GM23338 (cell line): Measurements from ENCODE around the gene GHRHR.

Experiments used
- CREB1 ChIP-seq: fragments of 250-450 bp; sonication (Bioruptor Pico); IDR thresholded peaks from 2 replicates; pipeline ENCODE4 v1.5.0; 2020; ENCODE audit warnings: low read depth, mild to moderate bottlenecking, moderate library complexity
- EZH2 ChIP-seq: fragments of 200-600 bp; sonication (generic); IDR thresholded peaks from one replicate; pipeline ENCODE4 v1.8.0; 2017; ENCODE audit warnings: antibody characterized with exemption, mild to moderate bottlenecking, low read depth; ENCODE audit not compliant: unreplicated experiment
- EZH2phosphoT487 ChIP-seq: fragments of 200-600 bp; sonication (generic); IDR thresholded peaks from one replicate; pipeline ENCODE4 v1.8.1; 2018; ENCODE audit warnings: antibody characterized with exemption; ENCODE audit not compliant: unreplicated experiment
- JUNB ChIP-seq: IDR thresholded peaks from one replicate; pipeline ENCODE4 v1.6.1; 2016; ENCODE audit warnings: antibody characterized with exemption; ENCODE audit not compliant: unreplicated experiment
- POLR2AphosphoS5 ChIP-seq: IDR thresholded peaks from 2 replicates; pipeline ENCODE4 v1.6.1; 2016; ENCODE audit warnings: antibody characterized with exemption, low read depth
- STAT1 ChIP-seq: IDR thresholded peaks from one replicate; pipeline ENCODE4 v1.6.1; 2016; ENCODE audit warnings: antibody characterized with exemption; ENCODE audit not compliant: unreplicated experiment
- ZNF114 ChIP-seq: fragments of 250-450 bp; sonication (Bioruptor Pico); IDR thresholded peaks from 2 replicates; pipeline ENCODE4 v1.5.0; 2020; ENCODE audit warnings: mild to moderate bottlenecking, moderate library complexity
- ZNF331 ChIP-seq: fragments of 250-450 bp; sonication (Bioruptor Pico); IDR thresholded peaks from 2 replicates; pipeline ENCODE4 v1.5.0; 2020; ENCODE audit warnings: low read depth, mild to moderate bottlenecking, moderate library complexity
- TF ChIP-seq, protein P1 (sequence below), 2 experiments: fragments of 200-600 bp in 1 of 2; sonication (generic) in 1 of 2; conservative IDR thresholded peaks; 2 replicates each; pipeline versions ENCODE4 v1.5.1 to v1.6.1; 2016 to 2017; ENCODE audit warnings: antibody characterized with exemption in 2 of 2, low read depth in 2 of 2, mild to moderate bottlenecking in 2 of 2, moderate library complexity in 1 of 2
- TF ChIP-seq, protein P2 (sequence below): IDR thresholded peaks from one replicate; pipeline ENCODE4 v1.6.1; 2018; ENCODE audit warnings: antibody characterized with exemption; ENCODE audit not compliant: unreplicated experiment
- TF ChIP-seq, protein P3 (sequence below): fragments of 250-450 bp; sonication (Bioruptor Pico); IDR thresholded peaks from 2 replicates; pipeline ENCODE4 v1.5.0; 2020; ENCODE audit warnings: mild to moderate bottlenecking, moderate library complexity
- TF ChIP-seq, protein P4 (sequence below): IDR thresholded peaks from 2 replicates; pipeline ENCODE4 v1.6.1; 2016; ENCODE audit warnings: antibody characterized with exemption

DNA sequence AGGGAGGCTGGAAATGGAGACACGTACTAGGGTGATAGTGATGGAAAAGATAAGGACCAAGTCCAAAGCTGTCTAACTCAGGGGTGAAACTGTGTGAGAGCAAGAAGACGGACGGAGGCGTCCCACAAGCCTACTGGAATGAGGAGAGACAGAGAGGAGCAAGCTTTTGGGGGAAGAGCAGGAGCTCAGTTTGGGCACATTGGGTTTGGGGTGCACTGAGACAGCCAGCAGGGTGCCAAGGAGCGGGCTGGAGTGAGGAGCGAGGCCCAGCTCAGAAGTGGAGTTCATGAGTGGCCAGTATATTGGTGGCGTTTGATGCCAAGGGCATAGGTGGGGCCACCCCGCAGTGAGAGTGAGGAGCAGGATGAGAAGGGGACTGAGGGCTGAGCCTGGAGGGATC is 22.6 kb downstream of the GHRHR start:
- TF ChIP-seq, protein P1, sequence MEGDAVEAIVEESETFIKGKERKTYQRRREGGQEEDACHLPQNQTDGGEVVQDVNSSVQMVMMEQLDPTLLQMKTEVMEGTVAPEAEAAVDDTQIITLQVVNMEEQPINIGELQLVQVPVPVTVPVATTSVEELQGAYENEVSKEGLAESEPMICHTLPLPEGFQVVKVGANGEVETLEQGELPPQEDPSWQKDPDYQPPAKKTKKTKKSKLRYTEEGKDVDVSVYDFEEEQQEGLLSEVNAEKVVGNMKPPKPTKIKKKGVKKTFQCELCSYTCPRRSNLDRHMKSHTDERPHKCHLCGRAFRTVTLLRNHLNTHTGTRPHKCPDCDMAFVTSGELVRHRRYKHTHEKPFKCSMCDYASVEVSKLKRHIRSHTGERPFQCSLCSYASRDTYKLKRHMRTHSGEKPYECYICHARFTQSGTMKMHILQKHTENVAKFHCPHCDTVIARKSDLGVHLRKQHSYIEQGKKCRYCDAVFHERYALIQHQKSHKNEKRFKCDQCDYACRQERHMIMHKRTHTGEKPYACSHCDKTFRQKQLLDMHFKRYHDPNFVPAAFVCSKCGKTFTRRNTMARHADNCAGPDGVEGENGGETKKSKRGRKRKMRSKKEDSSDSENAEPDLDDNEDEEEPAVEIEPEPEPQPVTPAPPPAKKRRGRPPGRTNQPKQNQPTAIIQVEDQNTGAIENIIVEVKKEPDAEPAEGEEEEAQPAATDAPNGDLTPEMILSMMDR (conservative IDR thresholded peaks at IDR 0.05; ENCODE audit: low read depth in 2 of 2): no peak
- TF ChIP-seq EZH2 (no peak), POLR2AphosphoS5 (no peak), EZH2phosphoT487 (no peak), ZNF331 (CRISPR knock-in tag) (no peak), CREB1 (no peak), JUNB (no peak), ZNF114 (no peak), STAT1 (no peak)
- TF ChIP-seq, protein P2, sequence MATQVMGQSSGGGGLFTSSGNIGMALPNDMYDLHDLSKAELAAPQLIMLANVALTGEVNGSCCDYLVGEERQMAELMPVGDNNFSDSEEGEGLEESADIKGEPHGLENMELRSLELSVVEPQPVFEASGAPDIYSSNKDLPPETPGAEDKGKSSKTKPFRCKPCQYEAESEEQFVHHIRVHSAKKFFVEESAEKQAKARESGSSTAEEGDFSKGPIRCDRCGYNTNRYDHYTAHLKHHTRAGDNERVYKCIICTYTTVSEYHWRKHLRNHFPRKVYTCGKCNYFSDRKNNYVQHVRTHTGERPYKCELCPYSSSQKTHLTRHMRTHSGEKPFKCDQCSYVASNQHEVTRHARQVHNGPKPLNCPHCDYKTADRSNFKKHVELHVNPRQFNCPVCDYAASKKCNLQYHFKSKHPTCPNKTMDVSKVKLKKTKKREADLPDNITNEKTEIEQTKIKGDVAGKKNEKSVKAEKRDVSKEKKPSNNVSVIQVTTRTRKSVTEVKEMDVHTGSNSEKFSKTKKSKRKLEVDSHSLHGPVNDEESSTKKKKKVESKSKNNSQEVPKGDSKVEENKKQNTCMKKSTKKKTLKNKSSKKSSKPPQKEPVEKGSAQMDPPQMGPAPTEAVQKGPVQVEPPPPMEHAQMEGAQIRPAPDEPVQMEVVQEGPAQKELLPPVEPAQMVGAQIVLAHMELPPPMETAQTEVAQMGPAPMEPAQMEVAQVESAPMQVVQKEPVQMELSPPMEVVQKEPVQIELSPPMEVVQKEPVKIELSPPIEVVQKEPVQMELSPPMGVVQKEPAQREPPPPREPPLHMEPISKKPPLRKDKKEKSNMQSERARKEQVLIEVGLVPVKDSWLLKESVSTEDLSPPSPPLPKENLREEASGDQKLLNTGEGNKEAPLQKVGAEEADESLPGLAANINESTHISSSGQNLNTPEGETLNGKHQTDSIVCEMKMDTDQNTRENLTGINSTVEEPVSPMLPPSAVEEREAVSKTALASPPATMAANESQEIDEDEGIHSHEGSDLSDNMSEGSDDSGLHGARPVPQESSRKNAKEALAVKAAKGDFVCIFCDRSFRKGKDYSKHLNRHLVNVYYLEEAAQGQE: no peak
- TF ChIP-seq, protein P3, sequence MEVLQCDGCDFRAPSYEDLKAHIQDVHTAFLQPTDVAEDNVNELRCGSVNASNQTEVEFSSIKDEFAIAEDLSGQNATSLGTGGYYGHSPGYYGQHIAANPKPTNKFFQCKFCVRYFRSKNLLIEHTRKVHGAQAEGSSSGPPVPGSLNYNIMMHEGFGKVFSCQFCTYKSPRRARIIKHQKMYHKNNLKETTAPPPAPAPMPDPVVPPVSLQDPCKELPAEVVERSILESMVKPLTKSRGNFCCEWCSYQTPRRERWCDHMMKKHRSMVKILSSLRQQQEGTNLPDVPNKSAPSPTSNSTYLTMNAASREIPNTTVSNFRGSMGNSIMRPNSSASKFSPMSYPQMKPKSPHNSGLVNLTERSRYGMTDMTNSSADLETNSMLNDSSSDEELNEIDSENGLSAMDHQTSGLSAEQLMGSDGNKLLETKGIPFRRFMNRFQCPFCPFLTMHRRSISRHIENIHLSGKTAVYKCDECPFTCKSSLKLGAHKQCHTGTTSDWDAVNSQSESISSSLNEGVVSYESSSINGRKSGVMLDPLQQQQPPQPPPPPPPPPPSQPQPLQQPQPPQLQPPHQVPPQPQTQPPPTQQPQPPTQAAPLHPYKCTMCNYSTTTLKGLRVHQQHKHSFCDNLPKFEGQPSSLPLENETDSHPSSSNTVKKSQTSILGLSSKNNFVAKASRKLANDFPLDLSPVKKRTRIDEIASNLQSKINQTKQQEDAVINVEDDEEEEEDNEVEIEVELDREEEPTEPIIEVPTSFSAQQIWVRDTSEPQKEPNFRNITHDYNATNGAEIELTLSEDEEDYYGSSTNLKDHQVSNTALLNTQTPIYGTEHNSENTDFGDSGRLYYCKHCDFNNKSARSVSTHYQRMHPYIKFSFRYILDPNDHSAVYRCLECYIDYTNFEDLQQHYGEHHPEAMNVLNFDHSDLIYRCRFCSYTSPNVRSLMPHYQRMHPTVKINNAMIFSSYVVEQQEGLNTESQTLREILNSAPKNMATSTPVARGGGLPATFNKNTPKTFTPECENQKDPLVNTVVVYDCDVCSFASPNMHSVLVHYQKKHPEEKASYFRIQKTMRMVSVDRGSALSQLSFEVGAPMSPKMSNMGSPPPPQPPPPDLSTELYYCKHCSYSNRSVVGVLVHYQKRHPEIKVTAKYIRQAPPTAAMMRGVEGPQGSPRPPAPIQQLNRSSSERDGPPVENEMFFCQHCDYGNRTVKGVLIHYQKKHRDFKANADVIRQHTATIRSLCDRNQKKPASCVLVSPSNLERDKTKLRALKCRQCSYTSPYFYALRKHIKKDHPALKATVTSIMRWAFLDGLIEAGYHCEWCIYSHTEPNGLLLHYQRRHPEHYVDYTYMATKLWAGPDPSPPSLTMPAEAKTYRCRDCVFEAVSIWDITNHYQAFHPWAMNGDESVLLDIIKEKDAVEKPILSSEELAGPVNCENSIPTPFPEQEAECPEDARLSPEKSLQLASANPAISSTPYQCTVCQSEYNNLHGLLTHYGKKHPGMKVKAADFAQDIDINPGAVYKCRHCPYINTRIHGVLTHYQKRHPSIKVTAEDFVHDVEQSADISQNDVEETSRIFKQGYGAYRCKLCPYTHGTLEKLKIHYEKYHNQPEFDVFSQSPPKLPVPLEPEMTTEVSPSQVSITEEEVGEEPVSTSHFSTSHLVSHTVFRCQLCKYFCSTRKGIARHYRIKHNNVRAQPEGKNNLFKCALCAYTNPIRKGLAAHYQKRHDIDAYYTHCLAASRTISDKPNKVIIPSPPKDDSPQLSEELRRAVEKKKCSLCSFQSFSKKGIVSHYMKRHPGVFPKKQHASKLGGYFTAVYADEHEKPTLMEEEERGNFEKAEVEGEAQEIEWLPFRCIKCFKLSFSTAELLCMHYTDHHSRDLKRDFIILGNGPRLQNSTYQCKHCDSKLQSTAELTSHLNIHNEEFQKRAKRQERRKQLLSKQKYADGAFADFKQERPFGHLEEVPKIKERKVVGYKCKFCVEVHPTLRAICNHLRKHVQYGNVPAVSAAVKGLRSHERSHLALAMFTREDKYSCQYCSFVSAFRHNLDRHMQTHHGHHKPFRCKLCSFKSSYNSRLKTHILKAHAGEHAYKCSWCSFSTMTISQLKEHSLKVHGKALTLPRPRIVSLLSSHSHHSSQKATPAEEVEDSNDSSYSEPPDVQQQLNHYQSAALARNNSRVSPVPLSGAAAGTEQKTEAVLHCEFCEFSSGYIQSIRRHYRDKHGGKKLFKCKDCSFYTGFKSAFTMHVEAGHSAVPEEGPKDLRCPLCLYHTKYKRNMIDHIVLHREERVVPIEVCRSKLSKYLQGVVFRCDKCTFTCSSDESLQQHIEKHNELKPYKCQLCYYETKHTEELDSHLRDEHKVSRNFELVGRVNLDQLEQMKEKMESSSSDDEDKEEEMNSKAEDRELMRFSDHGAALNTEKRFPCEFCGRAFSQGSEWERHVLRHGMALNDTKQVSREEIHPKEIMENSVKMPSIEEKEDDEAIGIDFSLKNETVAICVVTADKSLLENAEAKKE (CRISPR knock-in tag): no peak
- TF ChIP-seq, protein P4, sequence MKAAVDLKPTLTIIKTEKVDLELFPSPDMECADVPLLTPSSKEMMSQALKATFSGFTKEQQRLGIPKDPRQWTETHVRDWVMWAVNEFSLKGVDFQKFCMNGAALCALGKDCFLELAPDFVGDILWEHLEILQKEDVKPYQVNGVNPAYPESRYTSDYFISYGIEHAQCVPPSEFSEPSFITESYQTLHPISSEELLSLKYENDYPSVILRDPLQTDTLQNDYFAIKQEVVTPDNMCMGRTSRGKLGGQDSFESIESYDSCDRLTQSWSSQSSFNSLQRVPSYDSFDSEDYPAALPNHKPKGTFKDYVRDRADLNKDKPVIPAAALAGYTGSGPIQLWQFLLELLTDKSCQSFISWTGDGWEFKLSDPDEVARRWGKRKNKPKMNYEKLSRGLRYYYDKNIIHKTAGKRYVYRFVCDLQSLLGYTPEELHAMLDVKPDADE: no peak
